ENCODE measurements around the gene PMVK.

PMVK gene

GRCh38 chr1:154899041-154899440 lies 37.5 kb downstream of the PMVK start:
- H3K4me3 ChIP-seq (replicated peaks; ENCODE audit: low read depth, low read length) = no peak overlapping the region
- H3K27me3 ChIP-seq (replicated peaks; ENCODE audit: control insufficient read depth, insufficient read depth, low read length) = no peaks in the 10 kb centered on the region
- no peaks in the 10 kb centered on the region for H3K36me3 ChIP-seq (ENCODE audit: control insufficient read depth, insufficient read depth, low read length)
- TF ChIP-seq CTCF (IDR thresholded peaks at IDR 0.05; ENCODE audit: insufficient read depth, low read length, poor library complexity, severe bottlenecking) = no peak
- DNase-seq (ENCODE audit: extremely low read depth, insufficient read length) = no peak

- DNase-seq (ENCODE audit: extremely low read depth, insufficient read length) = no peak
- Histone ChIP-seq H3K27me3 (replicated peaks; ENCODE audit: control insufficient read depth, insufficient read depth, low read length) (no peaks in the 10 kb centered on the region), H3K4me3 (replicated peaks; ENCODE audit: low read depth, low read length) (no peak overlapping the region), H3K36me3 (ENCODE audit: control insufficient read depth, insufficient read depth, low read length) (no peaks in the 10 kb centered on the region)
- no peak for TF ChIP-seq CTCF (IDR thresholded peaks at IDR 0.05; ENCODE audit: insufficient read depth, low read length, poor library complexity, severe bottlenecking)
These were observed 39.7 kb downstream of the PMVK start for GRCh38 chr1:154896771-154897286.

GRCh38 chr1:154895798-154896197 lies 40.7 kb downstream of the PMVK start:
- DNase-seq (ENCODE audit: extremely low read depth, insufficient read length) = no peak
- no peaks in the 10 kb centered on the region for H3K27me3 ChIP-seq (replicated peaks; ENCODE audit: control insufficient read depth, insufficient read depth, low read length)
- no peak for TF ChIP-seq CTCF (IDR thresholded peaks at IDR 0.05; ENCODE audit: insufficient read depth, low read length, poor library complexity, severe bottlenecking)
- H3K4me3 ChIP-seq (replicated peaks; ENCODE audit: low read depth, low read length) = no peak overlapping the region
- H3K36me3 ChIP-seq (ENCODE audit: control insufficient read depth, insufficient read depth, low read length) = no peaks in the 10 kb centered on the region

- no peak overlapping the region for H3K4me3 ChIP-seq (replicated peaks; ENCODE audit: low read depth, low read length)
- no peak for DNase-seq (ENCODE audit: extremely low read depth, insufficient read length)
- no peaks in the 10 kb centered on the region for H3K36me3 ChIP-seq (ENCODE audit: control insufficient read depth, insufficient read depth, low read length)
- H3K27me3 ChIP-seq (replicated peaks; ENCODE audit: control insufficient read depth, insufficient read depth, low read length) = no peaks in the 10 kb centered on the region
- TF ChIP-seq CTCF (IDR thresholded peaks at IDR 0.05; ENCODE audit: insufficient read depth, low read length, poor library complexity, severe bottlenecking) = no peak
These were observed 45.1 kb downstream of the PMVK start for GRCh38 chr1:154891452-154891851.

GRCh38 chr1:154888757-154889156 lies 47.8 kb downstream of the PMVK start:
- no peak for DNase-seq (ENCODE audit: extremely low read depth, insufficient read length)
- no peaks in the 10 kb centered on the region for H3K27me3 ChIP-seq (replicated peaks; ENCODE audit: control insufficient read depth, insufficient read depth, low read length)
- H3K4me3 ChIP-seq (replicated peaks; ENCODE audit: low read depth, low read length) = no peak overlapping the region
- no peak for TF ChIP-seq CTCF (IDR thresholded peaks at IDR 0.05; ENCODE audit: insufficient read depth, low read length, poor library complexity, severe bottlenecking)
- H3K36me3 ChIP-seq (ENCODE audit: control insufficient read depth, insufficient read depth, low read length) = no peaks in the 10 kb centered on the region
